GM19372 (cell line): ENCODE measurements around the gene FDX1.
A peak's percentile ranks its signal among the peaks of the same experiment; 100 is the strongest.

Experiments
- ATAC-seq: cut with Tn5 transposase; IDR thresholded peaks from one replicate; pipeline ENCODE4 v1.9.1; 2021; ENCODE audit warnings: mild to moderate bottlenecking, low read depth, moderate library complexity; ENCODE audit not compliant: unreplicated experiment

The FDX1 gene

GRCh38 chr11:110431051-110431672, 1.4 kb downstream of the FDX1 start:
- no peak for ATAC-seq

- no peak for ATAC-seq
Observed at GRCh38 chr11:110431674-110432073, 1.9 kb downstream of the FDX1 start.

- no peak for ATAC-seq
Observed at GRCh38 chr11:110432713-110433392, 3.1 kb downstream of the FDX1 start.

- no peak for ATAC-seq
Observed at GRCh38 chr11:110433393-110434333, 3.9 kb downstream of the FDX1 start.

- ATAC-seq: peak; percentile 20
Observed at GRCh38 chr11:110434952-110435779, 5.4 kb downstream of the FDX1 start.

GRCh38 chr11:110435780-110436717, 6.3 kb downstream of the FDX1 start:
- ATAC-seq: peak; percentile 53

- no peak for ATAC-seq
Observed at GRCh38 chr11:110438017-110438416, 8.3 kb downstream of the FDX1 start.

GRCh38 chr11:110445437-110445836, 15.7 kb downstream of the FDX1 start:
- ATAC-seq: no peak

GRCh38 chr11:110446061-110446460, 16.3 kb downstream of the FDX1 start:
- ATAC-seq: no peak

GRCh38 chr11:110446594-110446993, 16.8 kb downstream of the FDX1 start:
- ATAC-seq: no peak

GRCh38 chr11:110447343-110447742, 17.6 kb downstream of the FDX1 start:
- ATAC-seq: no peak

- no peak for ATAC-seq
Observed at GRCh38 chr11:110447897-110448745, 18.4 kb downstream of the FDX1 start.

- no peak for ATAC-seq
Observed at GRCh38 chr11:110450246-110450645, 20.5 kb downstream of the FDX1 start.

GRCh38 chr11:110452720-110453119, 23.0 kb downstream of the FDX1 start:
- ATAC-seq: no peak

GRCh38 chr11:110453684-110454354, 24.1 kb downstream of the FDX1 start:
- ATAC-seq: peak; percentile 78

GRCh38 chr11:110454609-110455008, 24.9 kb downstream of the FDX1 start:
- no peak for ATAC-seq

GRCh38 chr11:110455718-110456117, 26.0 kb downstream of the FDX1 start:
- ATAC-seq: no peak

- no peak for ATAC-seq
Observed at GRCh38 chr11:110463153-110463552, 33.4 kb downstream of the FDX1 start.
